Muscle layer of duodenum (tissue), 2 donors: ENCODE results near the gene RPS27.
"Not testable (repeated sequence)": the region's sequence is repeated elsewhere in the genome, so short reads cannot be mapped to it uniquely, and the experiment has no call there.

Experiments
- H3K27ac ChIP-seq: one replicate; pipeline ENCODE4 v1.7.0; 2013; ENCODE audit warnings: mild to moderate bottlenecking, low read length
- H3K27me3 ChIP-seq: one replicate; pipeline ENCODE4 v1.7.0; 2013; ENCODE audit warnings: low read depth, mild to moderate bottlenecking, control low read depth, low read length
- H3K36me3 ChIP-seq, 2 donors: one replicate each; pipeline ENCODE4 v1.7.0; 2013; ENCODE audit warnings: low read length in 2 of 2, control low read depth in 1 of 2, mild to moderate bottlenecking in 1 of 2; ENCODE audit not compliant: insufficient read depth in 2 of 2, control insufficient read depth in 1 of 2
- H3K4me1 ChIP-seq, 2 donors: one replicate each; pipeline ENCODE4 v1.7.0; 2013; ENCODE audit warnings: low read length in 2 of 2, mild to moderate bottlenecking in 2 of 2, control low read depth in 1 of 2, moderate library complexity in 1 of 2; ENCODE audit not compliant: insufficient read depth in 2 of 2, control insufficient read depth in 1 of 2
- H3K4me3 ChIP-seq, 2 donors: one replicate each; pipeline ENCODE4 v1.7.0; 2013; ENCODE audit warnings: low read length in 2 of 2, low read depth in 1 of 2, mild to moderate bottlenecking in 1 of 2
- H3K9me3 ChIP-seq, 2 donors: one replicate each; pipeline ENCODE4 v1.7.0; 2013; ENCODE audit warnings: low read length in 2 of 2, control low read depth in 1 of 2, mild to moderate bottlenecking in 1 of 2; ENCODE audit not compliant: control insufficient read depth in 1 of 2
- donor health status: healthy.

RPS27 gene

DNA sequence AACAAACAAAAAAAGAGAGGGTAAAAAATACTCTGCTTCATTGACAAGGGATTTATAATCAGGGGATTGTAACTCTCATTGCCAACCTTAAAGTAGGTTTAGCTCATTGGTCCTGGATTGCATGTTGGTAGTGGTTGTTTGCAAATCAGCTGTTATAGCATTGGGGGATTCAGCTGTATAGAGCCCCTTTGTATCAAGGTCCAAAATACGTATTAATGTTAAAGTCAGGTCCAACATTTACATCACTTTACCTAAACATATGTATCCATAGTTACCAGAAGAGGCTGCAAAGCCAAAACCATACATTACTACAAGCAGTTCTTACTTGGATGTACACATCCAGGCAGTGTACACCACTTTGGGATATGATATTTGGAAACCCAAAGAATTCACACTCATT is 29.4 kb downstream of the RPS27 start:
- H3K4me1 ChIP-seq, result no peaks in the 10 kb centered on the region
- H3K4me3 ChIP-seq, result no peak overlapping the region
- no peaks in the 10 kb centered on the region for H3K36me3 ChIP-seq
- no peaks in the 10 kb centered on the region for H3K9me3 ChIP-seq
- H3K27ac ChIP-seq, result no peak overlapping the region
- no peaks in the 10 kb centered on the region for H3K27me3 ChIP-seq

DNA sequence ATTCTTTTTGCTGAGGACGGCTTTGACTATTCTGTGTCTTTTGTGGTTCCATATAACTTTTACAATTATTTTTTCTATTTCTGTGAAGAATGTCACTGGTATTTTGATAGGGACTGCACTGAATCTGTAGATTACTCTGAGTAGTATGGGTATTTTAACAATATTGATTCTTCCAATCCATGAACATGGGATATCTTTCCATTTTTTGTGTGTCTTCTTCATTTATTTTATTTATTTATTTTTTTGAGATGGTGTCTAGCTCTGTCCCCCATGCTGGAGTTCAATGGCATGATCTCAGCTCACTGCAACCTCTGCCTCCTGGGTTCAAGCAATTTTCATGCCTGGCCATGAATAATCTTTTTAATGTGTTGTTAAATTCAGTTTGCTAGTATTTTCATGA is 43.1 kb downstream of the RPS27 start:
- H3K27me3 ChIP-seq, H3K9me3 ChIP-seq: not testable (repeated sequence)

More for the DNA sequence above, 43.1 kb downstream of the RPS27 start:
- H3K4me3 ChIP-seq, H3K4me1 ChIP-seq, H3K27ac ChIP-seq, H3K36me3 ChIP-seq: not testable (repeated sequence)
